Thoracic aorta (tissue), 2 donors: ENCODE data around the gene S100A3. TPM values are rescaled to one million over a fixed set of nuclear protein-coding genes. Genes with fewer than 3 reads are reported as not detected.

Source experiments
- ATAC-seq: fragments of 150-250 bp; one replicate; pipeline ENCODE4 v1.8.0; 2017; ENCODE audit warnings: low read depth; ENCODE audit not compliant: insufficient number of reproducible peaks, low FRiP score
- DNase-seq: peaks from one replicate; pipeline ENCODE4 v3.0.0-alpha.2; 2020; ENCODE audit warnings: low spot score
- H3K27ac ChIP-seq, 2 donors: fragments of 200-600 bp; sonication (generic); 1 replicate in 1 of 2; 2 replicates in 1 of 2; pipeline ENCODE4 v1.5.1; 2016; ENCODE audit warnings: mild to moderate bottlenecking in 2 of 2, moderate library complexity in 2 of 2
- H3K27me3 ChIP-seq: fragments of 200-600 bp; sonication (generic); replicated peaks from 2 replicates; pipeline ENCODE4 v1.6.0; 2016; ENCODE audit warnings: mild to moderate bottlenecking; ENCODE audit not compliant: insufficient read depth
- H3K36me3 ChIP-seq: fragments of 200-600 bp; sonication (generic); one replicate; pipeline ENCODE4 v1.5.1; 2016
- H3K4me1 ChIP-seq, 2 donors: fragments of 200-600 bp; sonication (generic); 1 replicate in 1 of 2; 2 replicates in 1 of 2; pipeline versions ENCODE4 v1.5.1 to v1.6.0; 2016; ENCODE audit warnings: low read depth in 2 of 2, mild to moderate bottlenecking in 1 of 2; ENCODE audit not compliant: control insufficient read depth in 1 of 2
- H3K4me3 ChIP-seq: fragments of 200-600 bp; sonication (generic); 2 replicates; pipeline ENCODE4 v1.5.1; 2016; ENCODE audit warnings: mild to moderate bottlenecking
- H3K9me3 ChIP-seq: fragments of 200-600 bp; sonication (generic); 2 replicates; pipeline ENCODE4 v1.5.1; 2016
- total RNA-seq, 2 donors: library from RNA; depleted of rRNA; stranded (reverse); fragments of >200 nt; gene quantifications; one replicate each; pipeline versions ENCODE4 v1.1.0 to v1.2.3, GENCODE V29; 2016
- TF ChIP-seq, protein P1 (sequence below): fragments of 200-600 bp; sonication (generic); IDR thresholded peaks from one replicate; pipeline ENCODE4 v1.5.1; 2019; ENCODE audit warnings: antibody characterized with exemption

Gene S100A3
- total RNA-seq, 2 donors from 2014 or later, result 3.1 to 25.0 TPM

DNA sequence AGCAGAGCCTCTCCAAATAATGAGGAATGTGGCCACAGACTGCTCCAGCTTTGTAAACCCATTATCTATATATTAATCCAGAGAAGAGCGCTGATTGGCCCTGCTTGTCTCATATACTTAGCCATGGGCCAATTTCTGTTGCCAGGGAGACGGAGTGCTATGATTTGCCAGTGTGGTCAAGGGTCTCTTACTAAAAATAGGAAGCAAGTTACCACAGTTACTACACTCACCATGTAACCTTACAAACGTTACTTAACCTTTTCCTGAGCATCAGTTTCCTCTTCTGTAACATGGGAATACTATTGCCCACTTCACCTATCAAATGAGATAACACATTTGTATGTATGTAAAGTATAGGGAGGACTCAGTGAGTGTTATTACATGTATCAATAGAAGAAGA is 24.3 kb upstream of the S100A3 start:
- ATAC-seq, result no peak
- Histone ChIP-seq H3K36me3 (no peaks in the 10 kb centered on the region), H3K27ac (peak overlapping the region; percentile 64 to 75), H3K4me3 (no peak overlapping the region), H3K4me1 (peaks cover 5 to 33% of the 10 kb centered on the region in 2 donors), H3K9me3 (no peaks in the 10 kb centered on the region), H3K27me3 (no peaks in the 10 kb centered on the region)
- no peak for DNase-seq
- TF ChIP-seq, protein P1, sequence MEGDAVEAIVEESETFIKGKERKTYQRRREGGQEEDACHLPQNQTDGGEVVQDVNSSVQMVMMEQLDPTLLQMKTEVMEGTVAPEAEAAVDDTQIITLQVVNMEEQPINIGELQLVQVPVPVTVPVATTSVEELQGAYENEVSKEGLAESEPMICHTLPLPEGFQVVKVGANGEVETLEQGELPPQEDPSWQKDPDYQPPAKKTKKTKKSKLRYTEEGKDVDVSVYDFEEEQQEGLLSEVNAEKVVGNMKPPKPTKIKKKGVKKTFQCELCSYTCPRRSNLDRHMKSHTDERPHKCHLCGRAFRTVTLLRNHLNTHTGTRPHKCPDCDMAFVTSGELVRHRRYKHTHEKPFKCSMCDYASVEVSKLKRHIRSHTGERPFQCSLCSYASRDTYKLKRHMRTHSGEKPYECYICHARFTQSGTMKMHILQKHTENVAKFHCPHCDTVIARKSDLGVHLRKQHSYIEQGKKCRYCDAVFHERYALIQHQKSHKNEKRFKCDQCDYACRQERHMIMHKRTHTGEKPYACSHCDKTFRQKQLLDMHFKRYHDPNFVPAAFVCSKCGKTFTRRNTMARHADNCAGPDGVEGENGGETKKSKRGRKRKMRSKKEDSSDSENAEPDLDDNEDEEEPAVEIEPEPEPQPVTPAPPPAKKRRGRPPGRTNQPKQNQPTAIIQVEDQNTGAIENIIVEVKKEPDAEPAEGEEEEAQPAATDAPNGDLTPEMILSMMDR, result no peak

- peak; percentile 87 for ATAC-seq
- H3K36me3 ChIP-seq, result no peaks in the 10 kb centered on the region
- H3K4me3 ChIP-seq, result peak overlapping the region; percentile 27
- peak; percentile 77 for DNase-seq
- H3K4me1 ChIP-seq, result peaks cover 12 to 35% of the 10 kb centered on the region in 2 donors
- H3K27me3 ChIP-seq, result no peaks in the 10 kb centered on the region
- no peaks in the 10 kb centered on the region for H3K9me3 ChIP-seq
- H3K27ac ChIP-seq, result peak overlapping the region; percentile 64 to 75
- TF ChIP-seq, protein P1, result peak; percentile 76
Observed at GRCh38 chr1:153572569-153573015, 23.5 kb upstream of the S100A3 start.

- no peaks in the 10 kb centered on the region for H3K27me3 ChIP-seq
- H3K4me3 ChIP-seq, result no peak overlapping the region
- peak overlapping the region; percentile 64 to 75 for H3K27ac ChIP-seq
- no peak for ATAC-seq
- H3K36me3 ChIP-seq, result no peaks in the 10 kb centered on the region
- H3K9me3 ChIP-seq, result no peaks in the 10 kb centered on the region
- no peak for DNase-seq
- H3K4me1 ChIP-seq, result peaks cover 21 to 39% of the 10 kb centered on the region in 2 donors
- TF ChIP-seq, protein P1, result no peak
Observed at GRCh38 chr1:153571706-153572105, 22.6 kb upstream of the S100A3 start.

DNA sequence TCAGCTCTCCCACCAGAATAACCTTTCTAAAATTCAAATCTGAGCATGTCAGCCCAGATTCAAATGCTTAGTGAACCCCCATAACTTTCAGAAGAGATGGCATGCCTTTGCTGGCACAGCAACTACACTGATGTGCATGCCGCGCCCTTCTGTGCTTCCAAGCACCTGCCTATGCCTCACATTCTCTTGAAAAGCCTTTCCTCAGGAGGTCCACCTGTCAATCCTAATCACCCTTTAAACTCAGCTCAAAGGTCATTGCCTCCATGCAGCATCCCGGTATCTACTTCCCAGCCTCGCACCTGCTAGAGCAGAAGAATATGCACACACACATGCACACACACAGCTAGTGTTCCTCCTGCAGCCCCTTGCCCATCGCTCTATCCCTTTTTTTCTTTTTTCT is 21.8 kb upstream of the S100A3 start:
- TF ChIP-seq, protein P1, result no peak
- no peak for DNase-seq
- peaks cover 26 to 46% of the 10 kb centered on the region in 2 donors for H3K4me1 ChIP-seq
- no peaks in the 10 kb centered on the region for H3K9me3 ChIP-seq
- no peak for ATAC-seq
- H3K27me3 ChIP-seq, result no peaks in the 10 kb centered on the region
- no peaks in the 10 kb centered on the region for H3K36me3 ChIP-seq
- H3K4me3 ChIP-seq, result no peak overlapping the region
- H3K27ac ChIP-seq, result no peak overlapping the region

DNA sequence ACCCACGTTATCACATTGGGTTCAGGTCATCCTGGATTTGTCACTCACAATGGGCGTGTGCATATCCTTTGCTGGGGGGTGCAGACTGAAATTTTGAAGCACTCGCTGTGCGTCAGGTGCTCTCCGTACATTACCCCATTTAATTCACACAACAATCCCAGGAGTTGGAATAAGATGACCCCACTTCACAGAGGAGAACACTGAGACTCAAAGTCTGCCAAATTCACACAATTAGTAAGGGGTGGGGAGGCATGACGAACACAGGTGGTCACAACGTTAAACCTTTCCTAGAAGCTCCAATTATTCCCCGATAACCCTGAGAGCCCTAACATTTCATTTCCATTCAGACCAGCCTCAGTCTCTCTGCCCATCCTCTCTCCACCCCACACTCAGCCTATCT is 20.4 kb upstream of the S100A3 start:
- H3K36me3 ChIP-seq, result no peaks in the 10 kb centered on the region
- TF ChIP-seq, protein P1, result no peak
- DNase-seq, result no peak
- no peak overlapping the region for H3K27ac ChIP-seq
- ATAC-seq, result no peak
- H3K4me3 ChIP-seq, result no peak overlapping the region
- H3K4me1 ChIP-seq, result peaks cover 33 to 56% of the 10 kb centered on the region in 2 donors
- no peaks in the 10 kb centered on the region for H3K27me3 ChIP-seq
- H3K9me3 ChIP-seq, result no peaks in the 10 kb centered on the region
